ENCODE results near the gene CENPB. TPM values are rescaled to one million over a fixed set of nuclear protein-coding genes. Genes with fewer than 3 reads are reported as not detected.

The CENPB gene
- total RNA-seq, 1 experiment from 2014 or later, result 84.3 TPM

DNA sequence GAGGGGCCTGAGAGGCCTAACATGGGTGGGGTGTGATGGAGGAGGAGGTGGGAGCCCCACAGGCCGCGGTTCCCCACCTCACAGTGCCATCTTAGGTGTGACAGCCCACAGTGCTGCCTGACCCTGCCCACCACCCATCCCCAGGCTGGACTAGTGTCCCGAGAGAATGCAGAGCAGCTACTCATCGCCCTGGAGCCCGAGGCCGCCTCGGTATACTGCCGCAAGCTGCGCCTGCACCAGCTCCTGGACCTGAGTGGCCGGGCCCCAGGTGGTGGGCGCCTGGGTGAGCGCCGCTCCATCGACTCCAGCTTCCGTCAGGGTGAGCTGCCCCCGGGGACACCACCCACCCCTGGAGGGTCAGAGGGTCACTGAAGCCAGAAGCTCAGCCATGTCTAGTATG, 38.5 kb downstream of the CENPB start:
- H3K27ac Mint-ChIP-seq (ENCODE audit: unreplicated experiment), result no peak overlapping the region
- peaks cover 8% of the 10 kb centered on the region for H3K4me1 Mint-ChIP-seq (ENCODE audit: low read depth, unreplicated experiment)
- Histone ChIP-seq H3K4me3 (ENCODE audit: low read depth, low read length) (no peak overlapping the region), H3K9me3 (no peaks in the 10 kb centered on the region), H3K36me3 (ENCODE audit: control insufficient read depth, insufficient read depth, low read length) (no peaks in the 10 kb centered on the region), H3K27me3 (replicated peaks; ENCODE audit: control insufficient read depth, insufficient read depth, low read length) (no peaks in the 10 kb centered on the region), H3K4me1 (no peaks in the 10 kb centered on the region)
- H3K9me3 Mint-ChIP-seq (ENCODE audit: unreplicated experiment), result no peaks in the 10 kb centered on the region
- no peak overlapping the region for H3K4me3 Mint-ChIP-seq (ENCODE audit: unreplicated experiment)
- intact Hi-C loops (cut with micrococcal nuclease; ENCODE audit: unreplicated experiment), result no loop called here
- BruUV-seq (replicated peaks), result no TSS peak
- H3K27me3 Mint-ChIP-seq (ENCODE audit: insufficient read depth, unreplicated experiment), result no peaks in the 10 kb centered on the region
- POLR2A ChIA-PET, result interaction anchor here (0.6 kb wide), 1 partner anchor 155 kb away, joined by 5 read pairs; no protein-coding TSS in a partner anchor
- peaks cover 19% of the 10 kb centered on the region for H3K36me3 Mint-ChIP-seq (ENCODE audit: insufficient read depth, unreplicated experiment)
- CTCF ChIA-PET, result interaction anchor here (1.6 to 1.9 kb wide), 2 partner anchors 20 to 31 kb away, joined by 5 to 12 read pairs; partner anchors contain the start of gene ADISSP
- DNase-seq, result no peak
- no peak for TF ChIP-seq CTCF (IDR thresholded peaks at IDR 0.05; ENCODE audit: insufficient read depth in 1 of 2, low read depth in 1 of 2, low read length in 1 of 2, severe bottlenecking in 1 of 2, unreplicated experiment in 1 of 2)

- no TSS peak for BruUV-seq (replicated peaks)
- H3K4me1 Mint-ChIP-seq (ENCODE audit: low read depth, unreplicated experiment), result peaks cover 8% of the 10 kb centered on the region
- no peak overlapping the region for H3K4me3 Mint-ChIP-seq (ENCODE audit: unreplicated experiment)
- peaks cover 15% of the 10 kb centered on the region for H3K36me3 Mint-ChIP-seq (ENCODE audit: insufficient read depth, unreplicated experiment)
- Histone ChIP-seq H3K4me1 (no peaks in the 10 kb centered on the region), H3K36me3 (ENCODE audit: control insufficient read depth, insufficient read depth, low read length) (no peaks in the 10 kb centered on the region), H3K4me3 (ENCODE audit: low read depth, low read length) (no peak overlapping the region), H3K9me3 (no peaks in the 10 kb centered on the region), H3K27me3 (replicated peaks; ENCODE audit: control insufficient read depth, insufficient read depth, low read length) (no peaks in the 10 kb centered on the region)
- no peaks in the 10 kb centered on the region for H3K27me3 Mint-ChIP-seq (ENCODE audit: insufficient read depth, unreplicated experiment)
- no peak overlapping the region for H3K27ac Mint-ChIP-seq (ENCODE audit: unreplicated experiment)
- no peak for DNase-seq
- ChIA-PET POLR2A (interaction anchor here (0.6 kb wide), 1 partner anchor 156 kb away, joined by 5 read pairs; no protein-coding TSS in a partner anchor), CTCF (interaction anchor here (0.5 to 1.6 kb wide), 2 partner anchors 31 to 338 kb away, joined by 5 read pairs; no protein-coding TSS in a partner anchor)
- intact Hi-C loops (cut with micrococcal nuclease; ENCODE audit: unreplicated experiment), result no loop called here
- no peak for TF ChIP-seq CTCF (IDR thresholded peaks at IDR 0.05; ENCODE audit: insufficient read depth in 1 of 2, low read depth in 1 of 2, low read length in 1 of 2, severe bottlenecking in 1 of 2, unreplicated experiment in 1 of 2)
- no peaks in the 10 kb centered on the region for H3K9me3 Mint-ChIP-seq (ENCODE audit: unreplicated experiment)
Measured at GRCh38 chr20:3747471-3747870, 39.1 kb downstream of the CENPB start.

DNA sequence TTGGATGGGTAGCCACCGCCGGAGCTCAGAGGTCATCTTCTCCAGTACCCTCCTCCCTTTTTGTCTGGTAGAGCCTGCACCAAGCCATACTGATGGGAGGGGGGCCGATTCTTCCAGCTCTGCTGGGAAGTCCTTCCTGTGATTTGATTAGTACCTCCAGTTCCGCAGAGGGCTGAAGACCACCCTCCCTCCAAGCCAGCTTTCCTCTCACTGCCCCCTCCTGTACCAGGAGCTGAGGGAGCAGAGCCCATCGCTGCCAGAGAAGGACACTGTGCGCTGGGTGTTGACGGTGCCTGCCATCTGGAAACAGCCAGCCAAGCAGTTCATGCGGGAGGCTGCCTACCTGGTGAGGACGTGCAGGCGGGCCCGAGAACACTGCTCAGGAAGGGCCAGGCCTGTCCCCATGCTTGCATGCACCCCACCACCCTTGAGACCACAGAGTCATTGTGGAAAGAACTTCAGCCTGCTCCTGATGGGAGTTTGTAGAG, 40.8 kb downstream of the CENPB start:
- Histone ChIP-seq H3K4me1 (no peaks in the 10 kb centered on the region), H3K4me3 (ENCODE audit: low read depth, low read length) (no peak overlapping the region), H3K36me3 (ENCODE audit: control insufficient read depth, insufficient read depth, low read length) (no peaks in the 10 kb centered on the region), H3K27me3 (replicated peaks; ENCODE audit: control insufficient read depth, insufficient read depth, low read length) (no peaks in the 10 kb centered on the region), H3K9me3 (no peaks in the 10 kb centered on the region)
- no peak overlapping the region for H3K27ac Mint-ChIP-seq (ENCODE audit: unreplicated experiment)
- intact Hi-C loops (cut with micrococcal nuclease; ENCODE audit: unreplicated experiment), result no loop called here
- ChIA-PET POLR2A (no interaction called here), CTCF (interaction anchor here (0.7 to 1.2 kb wide), 3 partner anchors 9 to 120 kb away, joined by 3 to 4 read pairs (median 3); partner anchors contain the start of gene ADISSP)
- H3K4me3 Mint-ChIP-seq (ENCODE audit: unreplicated experiment), result peak overlapping the region; percentile 60
- peaks cover 8% of the 10 kb centered on the region for H3K4me1 Mint-ChIP-seq (ENCODE audit: low read depth, unreplicated experiment)
- no peaks in the 10 kb centered on the region for H3K27me3 Mint-ChIP-seq (ENCODE audit: insufficient read depth, unreplicated experiment)
- no peaks in the 10 kb centered on the region for H3K9me3 Mint-ChIP-seq (ENCODE audit: unreplicated experiment)
- peaks cover 8% of the 10 kb centered on the region for H3K36me3 Mint-ChIP-seq (ENCODE audit: insufficient read depth, unreplicated experiment)
- no peak for DNase-seq
- TF ChIP-seq CTCF (IDR thresholded peaks at IDR 0.05; ENCODE audit: insufficient read depth in 1 of 2, low read depth in 1 of 2, low read length in 1 of 2, severe bottlenecking in 1 of 2, unreplicated experiment in 1 of 2), result no peak
- BruUV-seq (replicated peaks), result no TSS peak
